GM12873 (cell line): ENCODE measurements around the gene ERG.

ENCODE experiments used
- TF ChIP-seq, protein P1 (sequence below): IDR thresholded peaks from 2 replicates; pipeline ENCODE4 v1.5.1; 2012; ENCODE audit warnings: low read depth, mild to moderate bottlenecking, moderate library complexity, low read length, control low read depth; ENCODE audit not compliant: insufficient read depth; ENCODE audit errors: missing control alignments

The ERG gene

DNA sequence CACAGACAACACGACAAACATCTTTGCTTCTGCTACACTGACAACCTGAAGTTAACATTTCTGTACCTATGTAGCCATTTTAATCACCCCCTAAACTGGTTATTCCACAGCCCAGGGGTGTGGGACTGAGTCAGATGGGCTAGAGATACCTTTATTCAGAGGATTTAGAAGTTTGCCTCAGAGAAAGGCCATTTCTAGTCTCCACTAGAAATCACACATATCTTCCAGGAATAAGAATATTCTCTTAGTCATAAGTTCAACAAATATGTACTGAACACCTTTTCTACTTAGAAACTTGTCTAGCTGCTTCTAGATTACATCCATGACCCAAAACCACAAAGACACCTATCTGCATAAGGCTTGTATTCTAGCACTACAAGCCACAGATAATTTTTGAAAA lies 38.8 kb downstream of the ERG start:
- TF ChIP-seq, protein P1, sequence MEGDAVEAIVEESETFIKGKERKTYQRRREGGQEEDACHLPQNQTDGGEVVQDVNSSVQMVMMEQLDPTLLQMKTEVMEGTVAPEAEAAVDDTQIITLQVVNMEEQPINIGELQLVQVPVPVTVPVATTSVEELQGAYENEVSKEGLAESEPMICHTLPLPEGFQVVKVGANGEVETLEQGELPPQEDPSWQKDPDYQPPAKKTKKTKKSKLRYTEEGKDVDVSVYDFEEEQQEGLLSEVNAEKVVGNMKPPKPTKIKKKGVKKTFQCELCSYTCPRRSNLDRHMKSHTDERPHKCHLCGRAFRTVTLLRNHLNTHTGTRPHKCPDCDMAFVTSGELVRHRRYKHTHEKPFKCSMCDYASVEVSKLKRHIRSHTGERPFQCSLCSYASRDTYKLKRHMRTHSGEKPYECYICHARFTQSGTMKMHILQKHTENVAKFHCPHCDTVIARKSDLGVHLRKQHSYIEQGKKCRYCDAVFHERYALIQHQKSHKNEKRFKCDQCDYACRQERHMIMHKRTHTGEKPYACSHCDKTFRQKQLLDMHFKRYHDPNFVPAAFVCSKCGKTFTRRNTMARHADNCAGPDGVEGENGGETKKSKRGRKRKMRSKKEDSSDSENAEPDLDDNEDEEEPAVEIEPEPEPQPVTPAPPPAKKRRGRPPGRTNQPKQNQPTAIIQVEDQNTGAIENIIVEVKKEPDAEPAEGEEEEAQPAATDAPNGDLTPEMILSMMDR: no peak

DNA sequence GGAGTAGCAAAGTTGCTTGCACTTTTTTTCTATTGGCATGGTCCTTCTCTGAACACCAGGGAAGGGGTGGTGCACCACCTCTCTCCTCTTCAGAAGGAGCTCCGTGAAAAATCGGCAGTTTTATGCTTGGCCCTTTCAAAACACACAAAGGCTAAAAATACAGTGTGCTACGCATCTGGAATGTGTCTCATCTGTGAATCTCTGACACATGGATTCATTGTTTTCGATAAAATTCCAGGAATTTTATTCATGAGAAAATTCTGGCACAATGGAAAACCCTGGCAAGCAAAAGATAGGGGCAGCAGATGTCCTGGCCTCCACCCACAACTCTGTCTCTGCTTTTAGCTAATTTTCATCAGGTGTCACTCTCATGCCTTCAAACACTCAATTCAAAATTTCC lies 42.9 kb downstream of the ERG start:
- TF ChIP-seq, protein P1: no peak

DNA sequence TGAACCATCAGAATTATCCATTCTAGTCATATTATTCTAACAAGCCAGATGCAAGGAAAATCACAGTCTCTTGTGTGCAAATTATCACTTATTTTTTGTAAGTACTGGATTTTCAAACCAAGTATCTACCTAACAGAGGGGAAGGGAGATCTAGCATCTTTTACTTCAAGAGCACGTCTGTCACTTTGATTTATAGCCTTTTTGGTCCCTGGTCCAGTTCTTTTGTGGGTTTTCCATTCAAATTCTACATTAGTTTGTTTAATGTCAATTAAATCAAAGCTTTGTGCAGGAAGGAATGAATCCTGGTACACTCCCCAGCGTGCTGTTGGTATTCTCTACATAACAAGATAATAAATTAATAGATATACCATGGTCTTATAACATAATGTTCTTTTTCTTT lies 43.6 kb downstream of the ERG start:
- TF ChIP-seq, protein P1: no peak

DNA sequence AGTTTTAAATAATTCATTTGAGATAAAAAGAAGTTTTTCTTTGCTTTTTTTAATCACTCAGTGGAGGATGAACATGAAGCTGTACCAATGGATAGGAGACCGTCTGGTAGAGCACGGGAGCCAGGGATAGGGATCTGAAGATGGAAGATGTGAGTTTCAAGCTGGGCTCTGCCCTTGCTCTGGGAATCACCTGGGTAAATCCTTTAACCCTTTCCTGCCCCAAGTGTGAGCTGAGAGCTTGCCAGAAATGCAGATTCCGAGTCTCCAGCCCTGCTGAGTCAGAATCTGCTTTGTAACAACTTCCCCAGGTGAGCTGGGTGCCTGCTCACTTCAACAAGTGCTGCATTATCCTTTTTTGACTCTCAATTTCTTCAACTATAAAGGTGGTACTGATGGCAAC lies 44.1 kb downstream of the ERG start:
- TF ChIP-seq, protein P1: no peak

DNA sequence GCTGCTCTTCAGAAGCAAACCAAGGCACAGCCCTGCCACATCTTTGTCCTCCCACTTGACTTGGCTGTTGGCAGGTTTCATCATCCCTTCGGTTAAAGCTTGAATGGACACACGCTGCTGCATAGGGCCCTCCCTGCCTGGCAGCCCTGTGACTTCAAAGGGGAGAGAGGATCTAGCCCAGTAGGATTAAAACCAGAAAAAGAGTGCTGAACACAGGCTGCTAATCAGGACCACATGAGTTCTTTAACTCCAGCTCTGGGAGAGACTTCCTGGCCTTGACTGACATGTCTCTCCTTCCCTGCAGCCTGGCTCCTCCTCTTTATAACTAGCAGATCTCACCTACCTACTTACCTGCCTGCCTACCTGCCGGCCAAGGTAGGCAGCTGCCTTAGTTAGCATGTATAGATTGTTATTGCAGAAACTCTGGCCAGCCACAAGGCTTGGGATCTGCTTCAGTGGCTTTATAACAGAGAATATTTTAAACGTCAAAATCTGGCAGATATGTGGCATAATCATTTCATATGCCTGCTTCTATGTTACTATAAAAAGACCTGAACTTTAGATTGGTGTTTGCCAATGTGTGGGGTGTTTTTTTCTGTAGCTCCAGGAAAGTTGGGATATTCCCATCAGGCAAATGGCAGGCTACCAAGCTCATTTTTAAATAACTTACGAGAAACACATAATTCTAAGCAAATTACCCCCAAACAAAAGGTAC lies 49.4 kb downstream of the ERG start:
- TF ChIP-seq, protein P1: no peak

DNA sequence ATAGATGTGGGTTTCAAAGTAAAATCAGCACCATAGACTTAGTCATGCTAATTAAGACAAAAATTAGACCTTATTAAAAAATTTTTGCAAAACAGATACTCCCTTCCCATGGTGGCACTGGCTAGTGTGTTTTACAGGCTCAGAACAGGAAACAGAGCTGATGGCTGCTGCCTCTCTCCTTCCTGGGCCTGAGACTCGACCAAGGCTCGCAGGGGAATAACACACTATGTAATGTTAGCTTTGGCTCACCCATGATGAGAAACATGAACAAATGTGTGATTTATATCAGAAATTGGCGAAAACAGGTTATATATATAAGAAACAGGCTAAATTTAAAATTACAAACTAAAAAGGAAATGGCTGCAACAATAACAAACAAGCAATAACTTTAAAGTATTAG lies 50.7 kb downstream of the ERG start:
- TF ChIP-seq, protein P1: no peak

DNA sequence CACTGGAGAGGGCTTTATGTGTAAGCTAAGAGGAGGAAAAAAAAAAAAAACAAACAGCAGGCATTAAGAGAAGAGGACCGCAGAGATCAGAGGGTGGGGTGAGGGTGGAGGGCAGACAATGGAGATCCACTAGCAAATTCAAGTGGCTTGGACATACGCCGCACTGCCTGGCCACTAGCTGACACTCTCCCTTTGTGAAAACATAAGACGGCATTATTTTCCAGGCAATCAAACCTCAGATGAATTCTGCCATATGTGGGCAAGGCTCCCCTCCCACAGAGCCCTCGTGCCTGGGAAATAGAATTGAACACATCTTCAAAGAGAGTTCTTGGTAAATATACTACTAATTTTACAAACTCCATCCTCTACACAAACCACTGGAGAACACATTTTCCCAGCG lies 53.6 kb downstream of the ERG start:
- TF ChIP-seq, protein P1: no peak
